Testis (tissue), 3 donors: ENCODE measurements around the gene EVC. TPM values are rescaled to one million over a fixed set of nuclear protein-coding genes. Genes with fewer than 3 reads are reported as not detected.
A peak's percentile ranks its signal among the peaks of the same experiment; 100 is the strongest.

ENCODE experiments used
- DNase-seq: peaks from one replicate; pipeline ENCODE4 v3.0.0-alpha.2; 2019
- H3K27ac ChIP-seq, 2 donors: fragments of 200-600 bp; sonication (generic); one replicate each; pipeline ENCODE4 v1.5.1; 2019
- H3K27me3 ChIP-seq: fragments of 200-600 bp; sonication (generic); one replicate; pipeline ENCODE4 v1.5.1; 2019
- H3K36me3 ChIP-seq: fragments of 200-600 bp; sonication (generic); one replicate; pipeline ENCODE4 v1.5.1; 2017; ENCODE audit warnings: low read depth; ENCODE audit errors: missing control alignments
- H3K4me1 ChIP-seq: fragments of 200-600 bp; sonication (generic); one replicate; pipeline ENCODE4 v1.5.1; 2019
- H3K4me3 ChIP-seq, 2 donors: fragments of 200-600 bp; sonication (generic); one replicate each; pipeline ENCODE4 v1.5.1; 2017 to 2019
- H3K9me3 ChIP-seq: fragments of 200-600 bp; sonication (generic); one replicate; pipeline ENCODE4 v1.5.1; 2017
- CTCF ChIP-seq, 3 experiments: fragments of 450-650 bp in 2 of 3; fragments of 200-600 bp in 1 of 3; sonication (generic) in 1 of 3; IDR thresholded peaks; one replicate each; pipeline ENCODE4 v1.5.1; 2016 to 2019; ENCODE audit warnings: antibody characterized with exemption in 3 of 3, mild to moderate bottlenecking in 2 of 3, moderate library complexity in 1 of 3
- POLR2A ChIP-seq: fragments of 450-650 bp; IDR thresholded peaks from one replicate; pipeline ENCODE4 v1.6.1; 2017; ENCODE audit warnings: antibody characterized with exemption, mild to moderate bottlenecking, moderate library complexity
- WGBS, 2 donors: methylation state at CpG; one replicate each; pipeline ENCODE4 v1.1.5; 2018; 5-methylcytosine and 5-hydroxymethylcytosine counted together
- intact Hi-C: fragments of 100-400 bp; cut with DNase I; formaldehyde crosslinking; loops from one replicate; pipeline ENCODE4 v1.15.1; 2023; ENCODE audit warnings: low total_unique reads
- polyA plus RNA-seq: library from polyadenylated mRNA; stranded (reverse); fragments of 350-450 nt; fragmentation: Illumina TruSeq; extraction: RNeasy Lipid Tissue Mini Kit (QIAGEN cat#74804); gene quantifications from one replicate; pipeline ENCODE4 v1.2.3, GENCODE V29; 2014; ENCODE audit warnings: low read depth, low replicate concordance; ENCODE audit not compliant: insufficient read depth
- total RNA-seq, 2 donors: library from RNA; depleted of rRNA; stranded (reverse); fragments of >200 nt; gene quantifications; one replicate each; pipeline ENCODE4 v1.2.3, GENCODE V29; 2016

The EVC gene
- total and polyA plus RNA-seq, 3 donors from 2014 or later = 9.0 to 39.6 (median 33.4) TPM

- intact Hi-C loops = no loop called here
- no peaks in the 10 kb centered on the region for H3K4me1 ChIP-seq
- H3K36me3 ChIP-seq = no peaks in the 10 kb centered on the region
Observed at GRCh38 chr4:5822619-5823018, 111.6 kb downstream of the EVC start.

GRCh38 chr4:5823542-5824211 lies 112.7 kb downstream of the EVC start:
- Histone ChIP-seq H3K4me3 (no peak overlapping the region), H3K36me3 (no peaks in the 10 kb centered on the region), H3K4me1 (no peaks in the 10 kb centered on the region), H3K9me3 (no peaks in the 10 kb centered on the region), H3K27me3 (no peaks in the 10 kb centered on the region), H3K27ac (no peak overlapping the region)
- no peak for TF ChIP-seq CTCF (IDR thresholded peaks at IDR 0.05)
- TF ChIP-seq POLR2A = no peak
- WGBS, 2 donors = 90% methylated on average over 10 of the region's 10 CpGs
- DNase-seq = no peak
- intact Hi-C loops = no loop called here

More at GRCh38 chr4:5822619-5823018, 111.6 kb downstream of the EVC start:
- H3K4me3 ChIP-seq = no peak overlapping the region
- no peak for DNase-seq
- H3K27ac ChIP-seq = no peak overlapping the region
- no peak for TF ChIP-seq CTCF (IDR thresholded peaks at IDR 0.05)
- no peak for TF ChIP-seq POLR2A
- no peaks in the 10 kb centered on the region for H3K27me3 ChIP-seq
- WGBS, 2 donors = 85 to 86% methylated on average over 5 of the region's 5 CpGs
- H3K9me3 ChIP-seq = no peaks in the 10 kb centered on the region

GRCh38 chr4:5824227-5824626 lies 113.2 kb downstream of the EVC start:
- H3K36me3 ChIP-seq = no peaks in the 10 kb centered on the region
- H3K27ac ChIP-seq = no peak overlapping the region
- H3K4me3 ChIP-seq = no peak overlapping the region
- H3K27me3 ChIP-seq = no peaks in the 10 kb centered on the region
- intact Hi-C loops = no loop called here
- no peaks in the 10 kb centered on the region for H3K9me3 ChIP-seq
- no peak for DNase-seq
- 87 to 91% methylated on average over 7 of the region's 7 CpGs for WGBS, 2 donors
- H3K4me1 ChIP-seq = no peaks in the 10 kb centered on the region
- TF ChIP-seq POLR2A (no peak), CTCF (IDR thresholded peaks at IDR 0.05) (no peak)

GRCh38 chr4:5824635-5825034 lies 113.6 kb downstream of the EVC start:
- Histone ChIP-seq H3K27ac (no peak overlapping the region), H3K36me3 (no peaks in the 10 kb centered on the region), H3K4me3 (no peak overlapping the region), H3K4me1 (no peaks in the 10 kb centered on the region), H3K27me3 (no peaks in the 10 kb centered on the region), H3K9me3 (no peaks in the 10 kb centered on the region)
- 74 to 81% methylated on average over 6 of the region's 6 CpGs for WGBS, 2 donors
- DNase-seq = peak; percentile 27
- intact Hi-C loops = no loop called here
- TF ChIP-seq POLR2A = no peak
- peak in 2 of 3 experiments; percentile 27 to 31 for TF ChIP-seq CTCF (IDR thresholded peaks at IDR 0.05)
